Ectodermal cell (in vitro differentiated cells): ENCODE measurements around the gene EPC1.
"Not testable (repeated sequence)": the region's sequence is repeated elsewhere in the genome, so short reads cannot be mapped to it uniquely, and the experiment has no call there.

ENCODE experiments used
- H3K27ac ChIP-seq: 2 replicates; pipeline ENCODE4 v1.7.0; 2013; ENCODE audit warnings: mild to moderate bottlenecking, low read depth, low read length; ENCODE audit not compliant: insufficient read depth, poor library complexity, severe bottlenecking
- H3K27me3 ChIP-seq: 2 replicates; pipeline ENCODE4 v1.7.0; 2013; ENCODE audit warnings: mild to moderate bottlenecking, low read length; ENCODE audit not compliant: insufficient read depth, control insufficient read depth, poor library complexity, severe bottlenecking
- H3K36me3 ChIP-seq: one replicate; pipeline ENCODE4 v1.7.0; 2013; ENCODE audit warnings: low read length; ENCODE audit not compliant: control insufficient read depth, insufficient read depth
- H3K4me1 ChIP-seq: one replicate; pipeline ENCODE4 v1.7.0; 2013; ENCODE audit warnings: low read length; ENCODE audit not compliant: control insufficient read depth, insufficient read depth
- H3K4me3 ChIP-seq: 2 replicates; pipeline ENCODE4 v1.7.0; 2013; ENCODE audit warnings: low read depth, low read length, control low read depth; ENCODE audit not compliant: insufficient read depth
- H3K9me3 ChIP-seq: 2 replicates; pipeline ENCODE4 v1.7.0; 2013; ENCODE audit warnings: mild to moderate bottlenecking, low read length, moderate library complexity; ENCODE audit not compliant: control insufficient read depth
- WGBS, 2 experiments: methylation state at CpG; one replicate each; pipeline ENCODE4 v1.1.7; 2013; ENCODE audit warnings: missing lambda C conversion rate in 2 of 2; 5-methylcytosine and 5-hydroxymethylcytosine counted together

The EPC1 gene

GRCh38 chr10:32354690-32355089 is 7.7 kb upstream of the EPC1 start:
- H3K9me3 ChIP-seq, H3K27ac ChIP-seq, H3K4me1 ChIP-seq, H3K36me3 ChIP-seq, H3K27me3 ChIP-seq, H3K4me3 ChIP-seq: not testable (repeated sequence)
- WGBS, 2 experiments, result 89 to 91% methylated on average over 1 of the region's 1 CpG

GRCh38 chr10:32350811-32351350 is 3.9 kb upstream of the EPC1 start:
- no peaks in the 10 kb centered on the region for H3K36me3 ChIP-seq
- no peak overlapping the region for H3K4me3 ChIP-seq
- H3K27ac ChIP-seq, result no peak overlapping the region
- no peaks in the 10 kb centered on the region for H3K9me3 ChIP-seq
- WGBS, 2 experiments, result 94 to 97% methylated on average over 3 of the region's 3 CpGs
- no peaks in the 10 kb centered on the region for H3K27me3 ChIP-seq
- H3K4me1 ChIP-seq, result peaks cover 7% of the 10 kb centered on the region

GRCh38 chr10:32349968-32350738 is 3.2 kb upstream of the EPC1 start:
- 76% methylated on average over 7 of the region's 7 CpGs for WGBS, 2 experiments
- no peak overlapping the region for H3K4me3 ChIP-seq
- no peaks in the 10 kb centered on the region for H3K27me3 ChIP-seq
- H3K9me3 ChIP-seq, result no peaks in the 10 kb centered on the region
- H3K36me3 ChIP-seq, result no peaks in the 10 kb centered on the region
- H3K27ac ChIP-seq, result no peak overlapping the region
- peaks cover 7% of the 10 kb centered on the region for H3K4me1 ChIP-seq

GRCh38 chr10:32349199-32349585 is 2.2 kb upstream of the EPC1 start:
- H3K27me3 ChIP-seq, result no peaks in the 10 kb centered on the region
- H3K9me3 ChIP-seq, result no peaks in the 10 kb centered on the region
- H3K4me1 ChIP-seq, result peaks cover 10% of the 10 kb centered on the region
- no peaks in the 10 kb centered on the region for H3K36me3 ChIP-seq
- H3K4me3 ChIP-seq, result no peak overlapping the region
- WGBS, 2 experiments, result 96% methylated on average over 2 of the region's 2 CpGs
- no peak overlapping the region for H3K27ac ChIP-seq

DNA sequence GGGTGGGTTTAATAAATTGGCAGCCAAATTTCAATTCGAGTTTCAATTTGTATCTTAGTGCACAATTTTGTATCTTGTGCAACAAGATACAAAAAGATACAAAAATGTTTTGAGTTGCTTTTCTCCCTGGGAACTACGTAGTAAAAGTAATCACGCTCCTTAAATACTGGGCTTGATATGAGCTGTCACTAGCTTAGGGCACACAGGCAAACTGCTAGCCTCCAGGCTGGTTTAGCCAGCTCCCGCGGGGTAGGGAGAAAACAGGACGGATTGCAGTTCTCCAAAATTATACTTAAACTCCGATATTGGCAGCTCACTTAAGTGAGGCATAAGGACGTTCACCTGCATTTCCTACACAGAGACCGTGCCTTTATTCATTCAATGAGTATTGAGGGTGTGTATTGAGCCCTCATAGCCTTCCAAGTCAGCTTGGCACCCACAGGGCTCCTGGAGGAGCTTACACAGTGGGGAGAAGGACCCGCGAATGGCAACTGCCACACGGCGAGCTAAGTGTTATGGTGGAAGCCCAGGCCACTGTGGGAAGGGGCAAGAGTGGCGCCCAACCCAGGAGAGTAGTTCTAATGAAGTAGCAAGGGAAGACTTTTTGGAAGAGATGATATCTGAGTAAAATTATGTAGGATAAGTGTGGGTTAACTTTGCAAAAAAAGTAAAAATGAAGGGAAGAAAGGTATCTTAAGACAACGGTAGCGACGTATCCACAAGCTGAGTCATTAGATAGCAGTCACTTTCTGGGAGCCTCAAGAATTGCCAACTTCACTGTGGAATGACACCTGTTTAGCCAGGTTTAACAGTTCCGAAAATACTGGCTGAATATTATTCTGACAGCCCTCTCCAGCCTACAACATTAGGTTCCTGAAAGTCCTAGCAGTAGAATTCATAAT is 1.6 kb upstream of the EPC1 start:
- Histone ChIP-seq H3K4me1 (peaks cover 10% of the 10 kb centered on the region), H3K36me3 (no peaks in the 10 kb centered on the region), H3K9me3 (no peaks in the 10 kb centered on the region), H3K27me3 (no peaks in the 10 kb centered on the region), H3K27ac (no peak overlapping the region), H3K4me3 (peak overlapping the region; percentile 99)
- 83% methylated on average over 18 of the region's 18 CpGs for WGBS, 2 experiments

GRCh38 chr10:32347363-32348022 is 535 bp upstream of the EPC1 start:
- Histone ChIP-seq H3K4me1 (peaks cover 10% of the 10 kb centered on the region), H3K4me3 (peak overlapping the region; percentile 99), H3K27ac (peak overlapping the region; percentile 100), H3K27me3 (no peaks in the 10 kb centered on the region), H3K9me3 (no peaks in the 10 kb centered on the region), H3K36me3 (no peaks in the 10 kb centered on the region)
- WGBS, 2 experiments, result 0 to 1% methylated on average over 46 of the region's 49 CpGs

- Histone ChIP-seq H3K36me3 (no peaks in the 10 kb centered on the region), H3K27ac (peak overlapping the region; percentile 100), H3K4me1 (peaks cover 10% of the 10 kb centered on the region), H3K27me3 (no peaks in the 10 kb centered on the region), H3K9me3 (no peaks in the 10 kb centered on the region), H3K4me3 (peak overlapping the region; percentile 99)
- WGBS, 2 experiments, result 0% methylated on average over 30 of the region's 30 CpGs
Observed at GRCh38 chr10:32346134-32346550, 816 bp downstream of the EPC1 start.

DNA sequence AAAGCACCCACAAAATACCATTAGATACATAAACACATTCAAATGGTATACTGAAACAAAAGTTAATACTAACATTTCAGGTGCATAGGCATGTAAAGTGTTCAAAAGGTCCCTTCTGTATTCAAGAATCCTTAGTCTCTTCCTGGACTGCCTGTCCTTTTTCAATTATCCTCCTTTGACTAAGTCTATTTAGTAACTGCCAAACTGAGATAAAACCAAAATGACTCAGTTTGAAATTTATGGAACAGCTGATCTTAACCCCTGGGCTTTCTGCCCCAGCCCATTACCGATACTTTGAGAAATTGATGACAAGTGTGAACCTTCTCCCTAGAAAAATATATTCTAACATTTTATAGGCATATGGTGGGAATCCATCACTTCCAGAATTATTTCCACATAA is 5.4 kb downstream of the EPC1 start:
- Histone ChIP-seq H3K27ac (no peak overlapping the region), H3K9me3 (no peaks in the 10 kb centered on the region), H3K36me3 (no peaks in the 10 kb centered on the region), H3K4me3 (no peak overlapping the region), H3K4me1 (peaks cover 3% of the 10 kb centered on the region), H3K27me3 (no peaks in the 10 kb centered on the region)
- 100% methylated on average over 1 of the region's 1 CpG for WGBS, 2 experiments

DNA sequence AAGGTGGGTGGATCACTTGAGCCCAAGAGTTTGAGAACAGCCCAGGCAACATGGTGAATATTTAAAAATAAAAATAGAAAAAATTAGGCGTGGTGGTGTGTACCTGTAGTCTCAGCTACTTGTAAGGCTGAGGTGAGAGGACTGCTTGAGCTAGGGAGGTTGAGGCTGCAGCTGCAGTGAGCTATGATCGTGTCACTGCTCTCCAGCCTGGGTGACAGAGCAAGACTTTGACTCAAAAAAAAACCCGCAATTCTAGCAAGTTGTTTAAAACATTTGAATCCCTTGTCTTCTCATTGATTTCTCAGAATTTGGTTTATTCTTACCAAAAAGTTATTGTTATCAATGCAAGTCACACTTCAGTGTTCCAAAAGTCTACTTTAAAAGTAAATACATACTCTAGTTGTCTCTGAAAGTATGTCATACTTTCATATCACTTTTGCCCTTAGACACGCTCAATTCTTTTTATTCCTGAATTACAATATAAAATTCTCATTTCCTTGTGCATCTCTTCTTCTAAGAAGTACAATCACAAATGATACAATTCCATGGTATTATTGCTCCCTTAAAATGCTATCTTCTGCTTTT is 6.3 kb downstream of the EPC1 start:
- 69 to 71% methylated on average over 4 of the region's 4 CpGs for WGBS, 2 experiments
- Histone ChIP-seq H3K27me3 (no peaks in the 10 kb centered on the region), H3K4me1 (peaks cover 3% of the 10 kb centered on the region), H3K9me3 (no peaks in the 10 kb centered on the region), H3K4me3 (no peak overlapping the region), H3K27ac (no peak overlapping the region), H3K36me3 (no peaks in the 10 kb centered on the region)
